H9 (cell line): ENCODE results near the gene CMTM8. TPM values are rescaled to one million over a fixed set of nuclear protein-coding genes. Genes with fewer than 3 reads are reported as not detected.
A peak's percentile ranks its signal among the peaks of the same experiment; 100 is the strongest.

Source experiments
- DNase-seq: peaks from one replicate; pipeline ENCODE4 v3.0.0-alpha.2; 2017
- H2AFZ ChIP-seq: one replicate; pipeline ENCODE4 v1.6.1; 2013; ENCODE audit warnings: mild to moderate bottlenecking, low read length, control low read depth, moderate library complexity
- H2AK5ac ChIP-seq: 2 replicates; pipeline ENCODE4 v1.6.1; 2013; ENCODE audit warnings: low read length, control low read depth, mixed read lengths; ENCODE audit not compliant: insufficient read length
- H2BK120ac ChIP-seq: one replicate; pipeline ENCODE4 v1.6.1; 2013; ENCODE audit warnings: low read depth, mild to moderate bottlenecking, low read length, control low read depth, inconsistent platforms; ENCODE audit not compliant: poor library complexity, severe bottlenecking
- H2BK12ac ChIP-seq: 2 replicates; pipeline ENCODE4 v1.6.1; 2013; ENCODE audit warnings: low read length, control low read depth, mixed read lengths, low read depth; ENCODE audit not compliant: insufficient read length
- H2BK15ac ChIP-seq: 2 replicates; pipeline ENCODE4 v1.6.1; 2013; ENCODE audit warnings: low read depth, low read length, control low read depth
- H2BK20ac ChIP-seq: one replicate; pipeline ENCODE4 v1.6.1; 2013; ENCODE audit warnings: low read depth, mild to moderate bottlenecking, low read length, control low read depth, inconsistent platforms; ENCODE audit not compliant: poor library complexity, severe bottlenecking
- H2BK5ac ChIP-seq: 2 replicates; pipeline ENCODE4 v1.6.1; 2013; ENCODE audit warnings: low read length, control low read depth, mixed read lengths; ENCODE audit not compliant: insufficient read length
- H3K14ac ChIP-seq: 2 replicates; pipeline ENCODE4 v1.6.1; 2013; ENCODE audit warnings: low read length, control low read depth; ENCODE audit not compliant: insufficient read depth
- H3K18ac ChIP-seq: 2 replicates; pipeline ENCODE4 v1.6.1; 2013; ENCODE audit warnings: low read depth, mild to moderate bottlenecking, mixed read lengths, low read length, control low read depth; ENCODE audit not compliant: insufficient read length
- H3K23ac ChIP-seq: 2 replicates; pipeline ENCODE4 v1.6.1; 2013; ENCODE audit warnings: low read length, control low read depth, mixed read lengths, low read depth; ENCODE audit not compliant: insufficient read length
- H3K23me2 ChIP-seq: 2 replicates; pipeline ENCODE4 v1.6.1; 2013; ENCODE audit warnings: low read depth, mild to moderate bottlenecking, mixed read lengths, low read length, control low read depth; ENCODE audit not compliant: insufficient read length, poor library complexity, severe bottlenecking
- H3K27ac ChIP-seq: 2 replicates; pipeline ENCODE4 v1.5.1; 2013; ENCODE audit warnings: low read length, control low read depth, mixed read lengths, low read depth; ENCODE audit not compliant: insufficient read length
- H3K27me3 ChIP-seq: 2 replicates; pipeline ENCODE4 v1.6.1; 2013; ENCODE audit warnings: low read length, control low read depth, inconsistent platforms; ENCODE audit not compliant: insufficient read depth
- H3K4ac ChIP-seq: 2 replicates; pipeline ENCODE4 v1.6.1; 2013; ENCODE audit warnings: low read depth, mild to moderate bottlenecking, control low read depth, inconsistent platforms, low read length, moderate library complexity
- H3K4me1 ChIP-seq: 2 replicates; pipeline ENCODE4 v1.6.1; 2013; ENCODE audit warnings: low read length, control low read depth, inconsistent platforms; ENCODE audit not compliant: insufficient read depth
- H3K4me2 ChIP-seq: 2 replicates; pipeline ENCODE4 v1.6.1; 2013; ENCODE audit warnings: low read length, control low read depth, mixed read lengths; ENCODE audit not compliant: insufficient read length, insufficient read depth
- H3K56ac ChIP-seq: 2 replicates; pipeline ENCODE4 v1.6.1; 2013; ENCODE audit warnings: low read depth, mild to moderate bottlenecking, mixed read lengths, low read length, control low read depth; ENCODE audit not compliant: insufficient read length
- H3K79me1 ChIP-seq: 2 replicates; pipeline ENCODE4 v1.6.1; 2013; ENCODE audit warnings: low read depth, mild to moderate bottlenecking, moderate library complexity, low read length, control low read depth, inconsistent platforms; ENCODE audit not compliant: insufficient read depth, poor library complexity, severe bottlenecking
- H3K79me2 ChIP-seq: 2 replicates; pipeline ENCODE4 v1.6.1; 2013; ENCODE audit warnings: low read length, control low read depth, inconsistent platforms; ENCODE audit not compliant: insufficient read depth
- H3K9ac ChIP-seq: 2 replicates; pipeline ENCODE4 v1.6.1; 2013; ENCODE audit warnings: low read length, control low read depth, mixed read lengths; ENCODE audit not compliant: insufficient read length; ENCODE audit errors: extremely low read depth
- H3K9me3 ChIP-seq: one replicate; pipeline ENCODE4 v1.6.1; 2013; ENCODE audit warnings: low read depth, low read length, inconsistent platforms; ENCODE audit not compliant: control insufficient read depth
- H3T11ph ChIP-seq: one replicate; pipeline ENCODE4 v1.6.1; 2013; ENCODE audit warnings: mild to moderate bottlenecking, low read length, control low read depth, inconsistent platforms
- H4K20me1 ChIP-seq: one replicate; pipeline ENCODE4 v1.6.1; 2013; ENCODE audit not compliant: control insufficient read depth, insufficient read length, insufficient read depth
- H4K5ac ChIP-seq: 2 replicates; pipeline ENCODE4 v1.6.1; 2013; ENCODE audit warnings: low read depth, mild to moderate bottlenecking, mixed read lengths, low read length, control low read depth; ENCODE audit not compliant: insufficient read length
- H4K8ac ChIP-seq: replicated peaks from 2 replicates; pipeline ENCODE4 v1.6.1; 2013; ENCODE audit warnings: low read length, control low read depth, mixed read lengths, low read depth; ENCODE audit not compliant: insufficient read length
- H4K91ac ChIP-seq: 2 replicates; pipeline ENCODE4 v1.6.1; 2013; ENCODE audit warnings: low read depth, mild to moderate bottlenecking, moderate library complexity, mixed read lengths, low read length, control low read depth; ENCODE audit not compliant: insufficient read length
- H3K27ac Mint-ChIP-seq, 3 experiments: 2 replicates in 2 of 3; 3 replicates in 1 of 3; pipeline ENCODE4 v1.8.0; 2020 to 2021; ENCODE audit warnings: mixed read lengths in 3 of 3, mild to moderate bottlenecking in 1 of 3, moderate library complexity in 1 of 3
- H3K27me3 Mint-ChIP-seq: 2 replicates; pipeline ENCODE4 v1.8.0; 2021; ENCODE audit warnings: low read depth, mild to moderate bottlenecking, moderate library complexity, mixed read lengths
- H3K36me3 Mint-ChIP-seq, 3 experiments: 2 replicates in 2 of 3; 3 replicates in 1 of 3; pipeline ENCODE4 v1.8.0; 2020 to 2021; ENCODE audit warnings: low read depth in 3 of 3, mixed read lengths in 3 of 3; ENCODE audit not compliant: insufficient read depth in 1 of 3
- H3K4me1 Mint-ChIP-seq, 2 experiments: 2 replicates each; pipeline ENCODE4 v1.8.0; 2020; ENCODE audit warnings: mixed read lengths in 2 of 2
- H3K4me3 Mint-ChIP-seq, 2 experiments: 2 replicates in 1 of 2; 3 replicates in 1 of 2; pipeline ENCODE4 v1.8.0; 2020 to 2021; ENCODE audit warnings: mild to moderate bottlenecking in 2 of 2, mixed read lengths in 2 of 2, moderate library complexity in 1 of 2
- H3K9me3 Mint-ChIP-seq, 2 experiments: 2 replicates in 1 of 2; 3 replicates in 1 of 2; pipeline ENCODE4 v1.8.0; 2020; ENCODE audit warnings: mild to moderate bottlenecking in 2 of 2, mixed read lengths in 2 of 2, moderate library complexity in 1 of 2
- CTCF ChIP-seq: fragments of 200-600 bp; sonication (generic); conservative IDR thresholded peaks from 3 replicates; pipeline ENCODE4 v1.8.0; 2021; ENCODE audit warnings: antibody characterized with exemption, mild to moderate bottlenecking
- WGBS: extraction: QIAGEN DNeasy Blood & Tissue Kit; methylation state at CpG from one replicate; pipeline ENCODE4 v1.1.7; 2013; ENCODE audit warnings: missing lambda C conversion rate, low lambda C conversion rate, mixed read lengths; ENCODE audit not compliant: insufficient read length; ENCODE audit errors: extremely low coverage; 5-methylcytosine and 5-hydroxymethylcytosine counted together
- total RNA-seq: library from RNA; stranded (reverse); gene quantifications from 2 replicates; pipeline ENCODE4 v1.2.1, GENCODE V29; 2021

Gene CMTM8
- total RNA-seq, 1 experiment from 2014 or later = 4.0 TPM

- Histone ChIP-seq H2AK5ac (no peak overlapping the region), H4K5ac (no peak overlapping the region), H2BK5ac (no peak overlapping the region), H3K9me3 (no peaks in the 10 kb centered on the region), H3K4me1 (no peaks in the 10 kb centered on the region), H3K23ac (no peak overlapping the region), H2BK15ac (no peak overlapping the region), H3K9ac (no peak overlapping the region), H4K91ac (no peak overlapping the region), H3K14ac (no peak overlapping the region), H3K79me2 (0 out of 2 replicates have a peak, but pooled peaks cover 2% of the 10 kb centered on the region), H3K27me3 (no peaks in the 10 kb centered on the region), H3K27ac (no peak overlapping the region), H2BK120ac (no peak overlapping the region), H2BK12ac (no peak overlapping the region), H3K79me1 (no peaks in the 10 kb centered on the region), H2BK20ac (no peak overlapping the region), H4K20me1 (no peaks in the 10 kb centered on the region), H4K8ac (no peak overlapping the region), H3K4ac (no peak overlapping the region), H2AFZ (no peak overlapping the region), H3K4me2 (no peak overlapping the region), H3K18ac (no peak overlapping the region), H3K56ac (no peak overlapping the region), H3K23me2 (no peaks in the 10 kb centered on the region), H3T11ph (no peak overlapping the region)
- Mint-ChIP-seq H3K9me3 (no peaks in the 10 kb centered on the region), H3K27me3 (no peaks in the 10 kb centered on the region), H3K4me1 (peaks cover 0 to 2% of the 10 kb centered on the region in 2 experiments; a peak in 1 of 4 replicates), H3K4me3 (no peak overlapping the region), H3K36me3 (no peaks in the 10 kb centered on the region), H3K27ac (peak overlapping the region in 1 of 3 experiments; percentile 98; a peak in 2 of 7 replicates)
- no peak for TF ChIP-seq CTCF
- DNase-seq = no peak
- no CpG with 5 or more reads among the region's 4 CpGs for WGBS
These were observed 37.9 kb downstream of the CMTM8 start for GRCh38 chr3:32276279-32276841.
